ENCODE measurements around the gene GNAL.

DNA sequence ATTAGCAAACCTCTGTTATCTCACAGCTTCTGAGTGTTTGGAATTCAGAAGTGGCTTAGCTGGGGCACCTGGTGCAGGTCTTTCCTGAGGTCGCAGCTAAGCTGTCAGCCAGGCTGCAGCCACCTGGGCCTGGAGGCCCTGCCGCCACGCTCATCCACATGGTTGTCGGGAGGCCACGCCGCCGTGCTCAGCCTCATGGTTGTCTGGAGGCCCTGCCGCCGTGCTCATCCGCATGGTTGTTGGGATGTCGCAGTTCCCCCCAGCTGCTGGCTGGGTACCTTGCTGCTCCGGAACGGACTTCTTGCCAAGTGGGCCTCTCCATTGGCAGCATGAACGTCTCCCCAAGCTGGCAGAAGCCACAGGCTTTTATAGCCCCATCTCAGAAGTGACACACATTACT lies 243.3 kb downstream of the GNAL start:
- TF ChIP-seq CTCF (IDR thresholded peaks at IDR 0.05) (no peak), EP300 (IDR thresholded peaks at IDR 0.05) (no peak)
